ENCODE measurements around the gene HOOK2. TPM values are rescaled to one million over a fixed set of nuclear protein-coding genes. Genes with fewer than 3 reads are reported as not detected.
A peak's percentile ranks its signal among the peaks of the same experiment; 100 is the strongest.

Gene HOOK2
- total RNA-seq, 4 donors from 2014 or later, result 193 to 379 (median 285) TPM

DNA sequence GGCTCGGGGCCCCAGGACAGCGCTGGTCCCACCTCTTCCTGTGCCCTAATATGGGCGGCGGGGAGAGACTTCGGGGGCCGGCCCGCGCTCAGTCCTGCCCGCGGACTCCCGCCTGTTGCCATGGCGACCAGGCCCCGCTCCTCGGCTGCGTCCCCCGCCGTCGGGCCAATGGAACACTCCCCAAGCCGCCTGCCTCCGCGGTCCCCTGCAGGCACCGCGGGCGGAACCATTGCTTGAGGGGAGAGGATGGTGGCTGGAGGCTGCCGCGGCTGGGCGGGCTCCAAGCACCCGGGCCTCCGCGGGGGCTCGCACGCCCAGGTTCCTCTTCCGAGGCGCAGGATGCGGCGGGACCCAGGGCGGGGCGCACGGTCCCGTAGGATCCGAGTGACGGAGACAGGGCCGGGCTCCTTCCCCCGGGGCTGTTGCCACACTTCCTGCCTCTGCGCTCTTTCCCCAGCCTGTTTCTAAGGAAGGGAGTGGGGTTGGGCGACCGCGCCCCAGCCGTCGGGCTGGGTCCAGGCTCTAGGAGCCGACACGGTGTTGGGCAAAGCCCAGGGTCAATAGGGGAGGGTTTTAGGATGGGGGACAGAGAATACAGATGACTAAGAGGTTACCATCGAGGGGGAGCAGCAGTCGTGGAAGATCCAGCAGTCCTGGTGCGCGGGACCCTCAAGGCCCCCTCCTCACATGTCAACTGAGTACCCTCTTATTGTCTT is 14.7 kb upstream of the HOOK2 start:
- peaks cover 9 to 48% (median 29%) of the 10 kb centered on the region in 4 donors for H3K4me1 ChIP-seq
- DNase-seq, result peak; percentile 95 to 98 (median 98)
- H3K27me3 ChIP-seq, result no peaks in the 10 kb centered on the region
- H3K36me3 ChIP-seq, result no peaks in the 10 kb centered on the region
- H3K9me3 ChIP-seq, result no peaks in the 10 kb centered on the region
- H3K4me3 ChIP-seq, result peak overlapping the region; percentile 82 to 92 (median 84)
- TF ChIP-seq, protein P1, sequence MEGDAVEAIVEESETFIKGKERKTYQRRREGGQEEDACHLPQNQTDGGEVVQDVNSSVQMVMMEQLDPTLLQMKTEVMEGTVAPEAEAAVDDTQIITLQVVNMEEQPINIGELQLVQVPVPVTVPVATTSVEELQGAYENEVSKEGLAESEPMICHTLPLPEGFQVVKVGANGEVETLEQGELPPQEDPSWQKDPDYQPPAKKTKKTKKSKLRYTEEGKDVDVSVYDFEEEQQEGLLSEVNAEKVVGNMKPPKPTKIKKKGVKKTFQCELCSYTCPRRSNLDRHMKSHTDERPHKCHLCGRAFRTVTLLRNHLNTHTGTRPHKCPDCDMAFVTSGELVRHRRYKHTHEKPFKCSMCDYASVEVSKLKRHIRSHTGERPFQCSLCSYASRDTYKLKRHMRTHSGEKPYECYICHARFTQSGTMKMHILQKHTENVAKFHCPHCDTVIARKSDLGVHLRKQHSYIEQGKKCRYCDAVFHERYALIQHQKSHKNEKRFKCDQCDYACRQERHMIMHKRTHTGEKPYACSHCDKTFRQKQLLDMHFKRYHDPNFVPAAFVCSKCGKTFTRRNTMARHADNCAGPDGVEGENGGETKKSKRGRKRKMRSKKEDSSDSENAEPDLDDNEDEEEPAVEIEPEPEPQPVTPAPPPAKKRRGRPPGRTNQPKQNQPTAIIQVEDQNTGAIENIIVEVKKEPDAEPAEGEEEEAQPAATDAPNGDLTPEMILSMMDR (IDR thresholded peaks at IDR 0.05), result no peak
- TF ChIP-seq POLR2A (IDR thresholded peaks at IDR 0.05), result peak; percentile 90 to 98
- peak overlapping the region; percentile 97 to 100 (median 100) for H3K27ac ChIP-seq

DNA sequence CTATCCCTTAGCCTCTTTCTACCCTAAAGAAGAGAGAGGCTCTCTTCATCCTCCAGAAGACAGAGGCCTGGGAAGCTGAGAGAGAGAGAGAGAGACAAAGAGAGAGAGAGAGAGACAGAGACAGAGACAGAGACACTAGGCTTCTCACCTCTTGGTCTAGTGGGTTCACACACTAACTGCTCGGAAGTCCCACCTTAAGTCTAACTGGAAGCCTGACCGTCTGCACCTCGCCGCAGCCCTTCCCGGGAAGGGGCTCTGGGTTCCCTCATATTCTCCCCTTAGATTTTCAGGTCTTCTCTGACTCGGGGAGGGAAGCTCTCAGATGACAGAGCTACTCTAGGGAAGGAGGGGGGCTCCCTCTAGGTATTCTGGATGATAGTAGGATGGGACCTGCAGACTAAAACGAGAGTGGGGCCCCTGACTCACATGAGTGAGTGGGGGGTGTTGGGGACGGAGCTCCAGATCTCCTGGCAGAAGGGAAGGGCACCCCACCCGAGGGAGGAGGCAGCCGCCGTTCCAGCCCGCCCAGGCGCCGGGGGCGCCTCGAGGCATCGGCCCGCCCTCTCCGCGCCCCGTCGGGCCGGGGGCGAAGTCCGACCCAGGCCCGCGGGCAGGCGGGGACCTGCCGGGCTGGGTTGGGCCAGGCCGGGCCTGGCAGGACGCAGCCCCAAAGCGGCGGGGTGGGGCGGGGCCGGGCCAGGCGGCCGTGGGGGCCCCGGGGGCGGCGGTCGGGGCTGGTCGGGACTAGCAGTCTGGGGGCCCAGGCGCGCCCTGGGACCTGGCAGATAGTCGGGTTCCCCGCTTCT is 13.9 kb upstream of the HOOK2 start:
- H3K36me3 ChIP-seq, result no peaks in the 10 kb centered on the region
- TF ChIP-seq, protein P1 (IDR thresholded peaks at IDR 0.05), result no peak
- peak; percentile 66 to 81 for TF ChIP-seq POLR2A (IDR thresholded peaks at IDR 0.05)
- no peaks in the 10 kb centered on the region for H3K9me3 ChIP-seq
- H3K27me3 ChIP-seq, result no peaks in the 10 kb centered on the region
- peaks cover 13 to 48% (median 31%) of the 10 kb centered on the region in 4 donors for H3K4me1 ChIP-seq
- DNase-seq, result peak in 1 of 3 donors; percentile 95
- H3K27ac ChIP-seq, result peak overlapping the region; percentile 97 to 100 (median 100)
- H3K4me3 ChIP-seq, result peak overlapping the region; percentile 82 to 92 (median 84)

DNA sequence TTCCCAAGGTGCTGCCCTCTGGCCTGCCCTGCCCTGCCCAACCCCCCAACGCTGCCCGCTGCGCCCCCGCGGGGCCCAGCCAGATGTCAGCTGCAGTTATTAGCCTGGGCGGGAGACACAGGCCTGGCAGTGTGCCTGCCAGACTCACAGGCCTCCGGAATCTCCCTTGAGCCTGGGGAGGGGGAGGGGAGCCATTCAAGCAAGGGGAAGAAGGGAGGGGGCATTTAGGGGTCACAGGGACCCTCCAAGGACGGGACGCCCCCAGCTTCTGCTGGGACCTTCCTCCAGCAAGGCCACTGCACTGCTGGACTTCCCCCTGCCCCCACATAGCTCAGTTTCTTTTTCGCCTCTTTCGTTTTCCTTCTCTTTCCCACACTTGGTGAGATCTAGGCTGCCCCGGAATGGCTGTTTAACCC is 13.3 kb upstream of the HOOK2 start:
- Histone ChIP-seq H3K27me3 (no peaks in the 10 kb centered on the region), H3K9me3 (no peaks in the 10 kb centered on the region), H3K36me3 (no peaks in the 10 kb centered on the region), H3K4me1 (peaks cover 16 to 51% (median 34%) of the 10 kb centered on the region in 4 donors), H3K4me3 (peak overlapping the region; percentile 82 to 92 (median 84)), H3K27ac (peak overlapping the region; percentile 97 to 100 (median 100))
- TF ChIP-seq, protein P1 (IDR thresholded peaks at IDR 0.05), result peak in 1 of 6 experiments; percentile 14
- TF ChIP-seq POLR2A (IDR thresholded peaks at IDR 0.05), result peak; percentile 28 to 62
- DNase-seq, result peak; percentile 69 to 90 (median 90)

DNA sequence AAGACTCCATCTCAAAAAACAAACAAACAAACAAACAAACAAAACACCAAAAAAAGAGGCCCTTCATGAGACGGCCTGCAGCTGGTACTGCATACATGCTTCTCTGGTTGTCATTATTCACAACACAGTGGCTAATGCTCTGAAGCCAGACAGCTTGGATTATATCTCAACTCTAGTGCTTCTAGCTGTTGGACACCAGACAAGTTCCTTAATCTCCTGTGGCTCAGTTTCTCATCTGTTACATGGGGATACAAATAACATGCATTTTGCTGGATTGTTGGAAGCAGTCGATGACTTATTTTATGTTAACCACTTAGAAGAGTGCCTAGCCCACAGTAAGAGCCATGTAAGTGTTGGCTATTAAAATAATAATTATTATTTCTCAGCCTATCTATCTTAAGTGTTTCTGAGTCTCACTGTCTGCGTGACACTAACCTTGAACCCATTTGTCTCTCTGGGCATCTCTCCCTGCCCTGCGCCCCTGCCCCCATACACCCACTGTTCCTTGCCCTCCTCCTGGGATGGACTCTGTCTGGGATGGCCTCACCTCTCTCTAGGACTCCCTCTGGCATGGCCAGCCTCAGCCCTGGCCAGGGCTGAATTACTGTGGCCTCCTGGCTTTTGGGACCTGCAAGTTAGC is 12.8 kb upstream of the HOOK2 start:
- no peak for DNase-seq
- Histone ChIP-seq H3K4me1 (peaks cover 21 to 56% (median 39%) of the 10 kb centered on the region in 4 donors), H3K4me3 (peak overlapping the region in 3 of 4 donors; percentile 82 to 86 (median 83)), H3K9me3 (no peaks in the 10 kb centered on the region), H3K36me3 (no peaks in the 10 kb centered on the region), H3K27me3 (no peaks in the 10 kb centered on the region), H3K27ac (peak overlapping the region; percentile 97 to 100 (median 100))
- TF ChIP-seq, protein P1 (IDR thresholded peaks at IDR 0.05), result peak in 1 of 6 experiments; percentile 7
- TF ChIP-seq POLR2A (IDR thresholded peaks at IDR 0.05), result no peak

DNA sequence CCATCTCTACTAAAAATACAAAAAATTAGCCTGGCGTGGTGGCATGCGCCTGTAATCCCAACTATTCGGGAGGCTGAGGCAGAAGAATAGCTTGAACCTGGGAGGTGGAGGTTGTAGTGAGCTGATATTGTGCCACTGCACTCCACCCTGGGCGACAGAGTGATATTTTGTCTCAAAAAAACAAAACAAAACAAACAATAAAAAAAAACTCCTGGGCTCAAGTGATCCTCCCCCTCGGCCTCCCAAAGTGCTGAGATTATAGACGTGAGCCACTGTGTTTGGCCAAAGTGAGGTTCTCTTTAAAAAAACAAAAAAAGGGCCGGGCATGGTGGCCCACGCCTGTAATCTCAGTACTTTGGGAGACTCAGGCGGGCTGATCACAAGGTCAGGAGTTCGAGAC is 12.1 kb upstream of the HOOK2 start:
- Histone ChIP-seq H3K9me3 (no peaks in the 10 kb centered on the region), H3K4me3 (no peak overlapping the region), H3K4me1 (peaks cover 24 to 62% (median 45%) of the 10 kb centered on the region in 4 donors), H3K36me3 (no peaks in the 10 kb centered on the region), H3K27ac (peak overlapping the region; percentile 97 to 100 (median 100)), H3K27me3 (no peaks in the 10 kb centered on the region)
- no peak for TF ChIP-seq POLR2A (IDR thresholded peaks at IDR 0.05)
- TF ChIP-seq, protein P1 (IDR thresholded peaks at IDR 0.05), result no peak
- no peak for DNase-seq

Data from Peyer's patch (tissue), 4 donors.